ENCODE results near the gene LRRC2.
A peak's percentile ranks its signal among the peaks of the same experiment; 100 is the strongest.

LRRC2 gene

GRCh38 chr3:46558184-46559043 is 7.7 kb downstream of the LRRC2 start:
- Histone ChIP-seq H3K9me2 (replicated peaks; ENCODE audit: insufficient read depth, low read length) (no peaks in the 10 kb centered on the region), H3K79me2 (ENCODE audit: low read length) (no peaks in the 10 kb centered on the region), H3F3A (ENCODE audit: insufficient read depth, low read length) (no peaks in the 10 kb centered on the region), H3K4me2 (ENCODE audit: low read depth, low read length) (peak overlapping the region; percentile 78), H3K9me3 (replicated peaks; ENCODE audit: insufficient read depth, low read length) (no peaks in the 10 kb centered on the region), H3K9ac (ENCODE audit: low read length) (peak overlapping the region; percentile 80), H4K20me1 (ENCODE audit: insufficient read depth, low read length) (no peaks in the 10 kb centered on the region), H3K27ac (ENCODE audit: low read length) (peak overlapping the region; percentile 42; the same call in 1 of the 2 replicates), H3K36me3 (replicated peaks; ENCODE audit: insufficient read depth, low read length) (no peaks in the 10 kb centered on the region), H2AFZ (ENCODE audit: low read length) (peak overlapping the region; percentile 97), H3K4me1 (ENCODE audit: low read length) (peaks cover 15% of the 10 kb centered on the region), H3K27me3 (replicated peaks; ENCODE audit: insufficient read depth, low read length) (no peaks in the 10 kb centered on the region), H3K4me3 (ENCODE audit: low read length) (peak overlapping the region; percentile 68)
- peak; percentile 96 for DNase-seq
- TF ChIP-seq EZH2phosphoT487 (IDR thresholded peaks at IDR 0.05; ENCODE audit: low read length) (no peak), CTCF (IDR thresholded peaks at IDR 0.05; ENCODE audit: low read length) (peak; percentile 96), EZH2 (optimal IDR thresholded peaks at IDR 0.05; ENCODE audit: low read depth, low read length) (no peak)

DNA sequence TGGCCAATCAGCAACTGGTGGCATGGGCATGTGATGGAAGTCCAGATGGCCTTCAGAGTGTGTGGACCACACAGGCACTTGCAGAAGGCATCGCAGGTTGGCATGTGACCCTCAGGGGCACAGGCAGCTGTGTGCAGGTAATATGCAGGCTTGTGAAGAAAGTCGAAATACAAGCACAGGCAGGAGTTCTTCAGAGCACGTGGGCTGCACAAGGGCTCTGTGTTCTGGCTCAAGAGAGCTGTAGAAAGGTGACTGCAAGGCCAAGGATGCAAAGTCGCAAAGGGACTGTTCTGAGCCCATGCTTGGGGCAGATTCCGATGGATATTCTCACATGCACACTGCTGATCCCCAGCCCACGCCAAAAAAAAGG is 8.3 kb downstream of the LRRC2 start:
- no peaks in the 10 kb centered on the region for H4K20me1 ChIP-seq (ENCODE audit: insufficient read depth, low read length)
- peak overlapping the region; percentile 97 for H2AFZ ChIP-seq (ENCODE audit: low read length)
- peak; percentile 20 for DNase-seq
- TF ChIP-seq EZH2 (optimal IDR thresholded peaks at IDR 0.05; ENCODE audit: low read depth, low read length): no peak
- TF ChIP-seq EZH2phosphoT487 (IDR thresholded peaks at IDR 0.05; ENCODE audit: low read length): no peak
- no peak for TF ChIP-seq CTCF (IDR thresholded peaks at IDR 0.05; ENCODE audit: low read length)
- no peaks in the 10 kb centered on the region for H3K79me2 ChIP-seq (ENCODE audit: low read length)
- peak overlapping the region; percentile 9; the same call in 1 of the 2 replicates for H3K9ac ChIP-seq (ENCODE audit: low read length)
- no peaks in the 10 kb centered on the region for H3K9me3 ChIP-seq (replicated peaks; ENCODE audit: insufficient read depth, low read length)
- no peak overlapping the region for H3K4me3 ChIP-seq (ENCODE audit: low read length)
- no peaks in the 10 kb centered on the region for H3K27me3 ChIP-seq (replicated peaks; ENCODE audit: insufficient read depth, low read length)
- H3K4me2 ChIP-seq (ENCODE audit: low read depth, low read length): peak overlapping the region; percentile 78; the same call in 1 of the 2 replicates
- peaks cover 15% of the 10 kb centered on the region for H3K4me1 ChIP-seq (ENCODE audit: low read length)
- no peaks in the 10 kb centered on the region for H3K36me3 ChIP-seq (replicated peaks; ENCODE audit: insufficient read depth, low read length)
- H3K9me2 ChIP-seq (replicated peaks; ENCODE audit: insufficient read depth, low read length): no peaks in the 10 kb centered on the region
- peak overlapping the region; percentile 42; the same call in 1 of the 2 replicates for H3K27ac ChIP-seq (ENCODE audit: low read length)
- no peaks in the 10 kb centered on the region for H3F3A ChIP-seq (ENCODE audit: insufficient read depth, low read length)

GRCh38 chr3:46553154-46553553 is 12.9 kb downstream of the LRRC2 start:
- no peak for DNase-seq
- Histone ChIP-seq H3K4me1 (ENCODE audit: low read length) (peaks cover 19% of the 10 kb centered on the region), H2AFZ (ENCODE audit: low read length) (no peak overlapping the region), H4K20me1 (ENCODE audit: insufficient read depth, low read length) (no peaks in the 10 kb centered on the region), H3K9me2 (replicated peaks; ENCODE audit: insufficient read depth, low read length) (no peaks in the 10 kb centered on the region), H3K79me2 (ENCODE audit: low read length) (no peaks in the 10 kb centered on the region), H3K36me3 (replicated peaks; ENCODE audit: insufficient read depth, low read length) (no peaks in the 10 kb centered on the region), H3K27me3 (replicated peaks; ENCODE audit: insufficient read depth, low read length) (no peaks in the 10 kb centered on the region), H3K9me3 (replicated peaks; ENCODE audit: insufficient read depth, low read length) (no peaks in the 10 kb centered on the region), H3K27ac (ENCODE audit: low read length) (no peak overlapping the region), H3K4me3 (ENCODE audit: low read length) (no peak overlapping the region), H3K9ac (ENCODE audit: low read length) (no peak overlapping the region), H3F3A (ENCODE audit: insufficient read depth, low read length) (no peaks in the 10 kb centered on the region), H3K4me2 (ENCODE audit: low read depth, low read length) (no peak overlapping the region)
- TF ChIP-seq EZH2phosphoT487 (IDR thresholded peaks at IDR 0.05; ENCODE audit: low read length) (no peak), CTCF (IDR thresholded peaks at IDR 0.05; ENCODE audit: low read length) (no peak), EZH2 (optimal IDR thresholded peaks at IDR 0.05; ENCODE audit: low read depth, low read length) (no peak)
